ENCODE data around the gene SKAP1. TPM values are rescaled to one million over a fixed set of nuclear protein-coding genes. Genes with fewer than 3 reads are reported as not detected.

SKAP1 gene
- total RNA-seq, 2 experiments from 2014 or later: 1.2 TPM; not detected in 1

GRCh38 chr17:48317732-48318131, 112.3 kb downstream of the SKAP1 start:
- Histone ChIP-seq H3K4me2 (ENCODE audit: low read length) (no peak overlapping the region), H3K79me2 (ENCODE audit: insufficient read depth, low read depth, low read length) (no peaks in the 10 kb centered on the region), H3K4me1 (ENCODE audit: insufficient read depth, low read length, poor library complexity, severe bottlenecking) (no peaks in the 10 kb centered on the region), H2AFZ (ENCODE audit: low read length) (no peak overlapping the region), H3K9me3 (ENCODE audit: low read length) (no peaks in the 10 kb centered on the region), H3K27ac (ENCODE audit: low read depth, low read length, poor library complexity, severe bottlenecking) (no peak overlapping the region), H3K4me3 (ENCODE audit: low read depth, low read length, poor library complexity, severe bottlenecking) (no peak overlapping the region), H4K20me1 (ENCODE audit: insufficient read depth, low read length) (no peaks in the 10 kb centered on the region), H3K36me3 (ENCODE audit: insufficient read depth, low read length) (no peaks in the 10 kb centered on the region), H3K9me2 (ENCODE audit: insufficient read depth, low read length) (no peaks in the 10 kb centered on the region)
- intact Hi-C loops (cut with micrococcal nuclease; ENCODE audit: unreplicated experiment): no loop called here
- ChIA-PET CTCF (ENCODE audit: unreplicated experiment) (no interaction called here), POLR2A (no interaction called here)
- TF ChIP-seq EZH2phosphoT487 (IDR thresholded peaks at IDR 0.05; ENCODE audit: borderline replicate concordance, low read depth, low read length): no peak
- no peak for TF ChIP-seq CTCF (conservative IDR thresholded peaks at IDR 0.05; ENCODE audit: low read length)
- BruUV-seq (replicated peaks): no TSS peak
- no peak for DNase-seq (ENCODE audit: low spot score)

GRCh38 chr17:48314716-48315115, 115.3 kb downstream of the SKAP1 start:
- POLR2A ChIA-PET: no interaction called here
- no peak overlapping the region for H3K4me2 ChIP-seq (ENCODE audit: low read length)
- no TSS peak for BruUV-seq (replicated peaks)

More at GRCh38 chr17:48314716-48315115, 115.3 kb downstream of the SKAP1 start:
- DNase-seq (ENCODE audit: low spot score): no peak
- no peaks in the 10 kb centered on the region for H3K79me2 ChIP-seq (ENCODE audit: insufficient read depth, low read depth, low read length)
- TF ChIP-seq EZH2phosphoT487 (IDR thresholded peaks at IDR 0.05; ENCODE audit: borderline replicate concordance, low read depth, low read length): no peak
- TF ChIP-seq CTCF (conservative IDR thresholded peaks at IDR 0.05; ENCODE audit: low read length): no peak
- no peaks in the 10 kb centered on the region for H3K4me1 ChIP-seq (ENCODE audit: insufficient read depth, low read length, poor library complexity, severe bottlenecking)
- no peak overlapping the region for H2AFZ ChIP-seq (ENCODE audit: low read length)
- H3K4me3 ChIP-seq (ENCODE audit: low read depth, low read length, poor library complexity, severe bottlenecking): no peak overlapping the region
- no peaks in the 10 kb centered on the region for H3K36me3 ChIP-seq (ENCODE audit: insufficient read depth, low read length)
- CTCF ChIA-PET (ENCODE audit: unreplicated experiment): no interaction called here
- H3K9me3 ChIP-seq (ENCODE audit: low read length): no peaks in the 10 kb centered on the region
- intact Hi-C loops (cut with micrococcal nuclease; ENCODE audit: unreplicated experiment): no loop called here
- no peaks in the 10 kb centered on the region for H4K20me1 ChIP-seq (ENCODE audit: insufficient read depth, low read length)
- no peaks in the 10 kb centered on the region for H3K9me2 ChIP-seq (ENCODE audit: insufficient read depth, low read length)
- no peak overlapping the region for H3K27ac ChIP-seq (ENCODE audit: low read depth, low read length, poor library complexity, severe bottlenecking)

Data from OCI-LY7 (cell line).